H9 (cell line): Measurements from ENCODE around the gene SEMA5A. TPM values are rescaled to one million over a fixed set of nuclear protein-coding genes. Genes with fewer than 3 reads are reported as not detected.

ENCODE experiments used
- DNase-seq: peaks from one replicate; pipeline ENCODE4 v3.0.0-alpha.2; 2017
- H2AFZ ChIP-seq: one replicate; pipeline ENCODE4 v1.6.1; 2013; ENCODE audit warnings: mild to moderate bottlenecking, low read length, control low read depth, moderate library complexity
- H2AK5ac ChIP-seq: 2 replicates; pipeline ENCODE4 v1.6.1; 2013; ENCODE audit warnings: low read length, control low read depth, mixed read lengths; ENCODE audit not compliant: insufficient read length
- H2BK120ac ChIP-seq: one replicate; pipeline ENCODE4 v1.6.1; 2013; ENCODE audit warnings: low read depth, mild to moderate bottlenecking, low read length, control low read depth, inconsistent platforms; ENCODE audit not compliant: poor library complexity, severe bottlenecking
- H2BK12ac ChIP-seq: 2 replicates; pipeline ENCODE4 v1.6.1; 2013; ENCODE audit warnings: low read length, control low read depth, mixed read lengths, low read depth; ENCODE audit not compliant: insufficient read length
- H2BK15ac ChIP-seq: 2 replicates; pipeline ENCODE4 v1.6.1; 2013; ENCODE audit warnings: low read depth, low read length, control low read depth
- H2BK20ac ChIP-seq: one replicate; pipeline ENCODE4 v1.6.1; 2013; ENCODE audit warnings: low read depth, mild to moderate bottlenecking, low read length, control low read depth, inconsistent platforms; ENCODE audit not compliant: poor library complexity, severe bottlenecking
- H2BK5ac ChIP-seq: 2 replicates; pipeline ENCODE4 v1.6.1; 2013; ENCODE audit warnings: low read length, control low read depth, mixed read lengths; ENCODE audit not compliant: insufficient read length
- H3K14ac ChIP-seq: 2 replicates; pipeline ENCODE4 v1.6.1; 2013; ENCODE audit warnings: low read length, control low read depth; ENCODE audit not compliant: insufficient read depth
- H3K18ac ChIP-seq: 2 replicates; pipeline ENCODE4 v1.6.1; 2013; ENCODE audit warnings: low read depth, mild to moderate bottlenecking, mixed read lengths, low read length, control low read depth; ENCODE audit not compliant: insufficient read length
- H3K23ac ChIP-seq: 2 replicates; pipeline ENCODE4 v1.6.1; 2013; ENCODE audit warnings: low read length, control low read depth, mixed read lengths, low read depth; ENCODE audit not compliant: insufficient read length
- H3K23me2 ChIP-seq: 2 replicates; pipeline ENCODE4 v1.6.1; 2013; ENCODE audit warnings: low read depth, mild to moderate bottlenecking, mixed read lengths, low read length, control low read depth; ENCODE audit not compliant: insufficient read length, poor library complexity, severe bottlenecking
- H3K27ac ChIP-seq: 2 replicates; pipeline ENCODE4 v1.5.1; 2013; ENCODE audit warnings: low read length, control low read depth, mixed read lengths, low read depth; ENCODE audit not compliant: insufficient read length
- H3K27me3 ChIP-seq: 2 replicates; pipeline ENCODE4 v1.6.1; 2013; ENCODE audit warnings: low read length, control low read depth, inconsistent platforms; ENCODE audit not compliant: insufficient read depth
- H3K4ac ChIP-seq: 2 replicates; pipeline ENCODE4 v1.6.1; 2013; ENCODE audit warnings: low read depth, mild to moderate bottlenecking, control low read depth, inconsistent platforms, low read length, moderate library complexity
- H3K4me1 ChIP-seq: 2 replicates; pipeline ENCODE4 v1.6.1; 2013; ENCODE audit warnings: low read length, control low read depth, inconsistent platforms; ENCODE audit not compliant: insufficient read depth
- H3K4me2 ChIP-seq: 2 replicates; pipeline ENCODE4 v1.6.1; 2013; ENCODE audit warnings: low read length, control low read depth, mixed read lengths; ENCODE audit not compliant: insufficient read length, insufficient read depth
- H3K56ac ChIP-seq: 2 replicates; pipeline ENCODE4 v1.6.1; 2013; ENCODE audit warnings: low read depth, mild to moderate bottlenecking, mixed read lengths, low read length, control low read depth; ENCODE audit not compliant: insufficient read length
- H3K79me1 ChIP-seq: 2 replicates; pipeline ENCODE4 v1.6.1; 2013; ENCODE audit warnings: low read depth, mild to moderate bottlenecking, moderate library complexity, low read length, control low read depth, inconsistent platforms; ENCODE audit not compliant: insufficient read depth, poor library complexity, severe bottlenecking
- H3K79me2 ChIP-seq: 2 replicates; pipeline ENCODE4 v1.6.1; 2013; ENCODE audit warnings: low read length, control low read depth, inconsistent platforms; ENCODE audit not compliant: insufficient read depth
- H3K9ac ChIP-seq: 2 replicates; pipeline ENCODE4 v1.6.1; 2013; ENCODE audit warnings: low read length, control low read depth, mixed read lengths; ENCODE audit not compliant: insufficient read length; ENCODE audit errors: extremely low read depth
- H3K9me3 ChIP-seq: one replicate; pipeline ENCODE4 v1.6.1; 2013; ENCODE audit warnings: low read depth, low read length, inconsistent platforms; ENCODE audit not compliant: control insufficient read depth
- H3T11ph ChIP-seq: one replicate; pipeline ENCODE4 v1.6.1; 2013; ENCODE audit warnings: mild to moderate bottlenecking, low read length, control low read depth, inconsistent platforms
- H4K20me1 ChIP-seq: one replicate; pipeline ENCODE4 v1.6.1; 2013; ENCODE audit not compliant: control insufficient read depth, insufficient read length, insufficient read depth
- H4K5ac ChIP-seq: 2 replicates; pipeline ENCODE4 v1.6.1; 2013; ENCODE audit warnings: low read depth, mild to moderate bottlenecking, mixed read lengths, low read length, control low read depth; ENCODE audit not compliant: insufficient read length
- H4K8ac ChIP-seq: replicated peaks from 2 replicates; pipeline ENCODE4 v1.6.1; 2013; ENCODE audit warnings: low read length, control low read depth, mixed read lengths, low read depth; ENCODE audit not compliant: insufficient read length
- H4K91ac ChIP-seq: 2 replicates; pipeline ENCODE4 v1.6.1; 2013; ENCODE audit warnings: low read depth, mild to moderate bottlenecking, moderate library complexity, mixed read lengths, low read length, control low read depth; ENCODE audit not compliant: insufficient read length
- H3K27ac Mint-ChIP-seq, 3 experiments: 2 replicates in 2 of 3; 3 replicates in 1 of 3; pipeline ENCODE4 v1.8.0; 2020 to 2021; ENCODE audit warnings: mixed read lengths in 3 of 3, mild to moderate bottlenecking in 1 of 3, moderate library complexity in 1 of 3
- H3K27me3 Mint-ChIP-seq: 2 replicates; pipeline ENCODE4 v1.8.0; 2021; ENCODE audit warnings: low read depth, mild to moderate bottlenecking, moderate library complexity, mixed read lengths
- H3K36me3 Mint-ChIP-seq, 3 experiments: 2 replicates in 2 of 3; 3 replicates in 1 of 3; pipeline ENCODE4 v1.8.0; 2020 to 2021; ENCODE audit warnings: low read depth in 3 of 3, mixed read lengths in 3 of 3; ENCODE audit not compliant: insufficient read depth in 1 of 3
- H3K4me1 Mint-ChIP-seq, 2 experiments: 2 replicates each; pipeline ENCODE4 v1.8.0; 2020; ENCODE audit warnings: mixed read lengths in 2 of 2
- H3K4me3 Mint-ChIP-seq, 2 experiments: 2 replicates in 1 of 2; 3 replicates in 1 of 2; pipeline ENCODE4 v1.8.0; 2020 to 2021; ENCODE audit warnings: mild to moderate bottlenecking in 2 of 2, mixed read lengths in 2 of 2, moderate library complexity in 1 of 2
- H3K9me3 Mint-ChIP-seq, 2 experiments: 2 replicates in 1 of 2; 3 replicates in 1 of 2; pipeline ENCODE4 v1.8.0; 2020; ENCODE audit warnings: mild to moderate bottlenecking in 2 of 2, mixed read lengths in 2 of 2, moderate library complexity in 1 of 2
- total RNA-seq: library from RNA; stranded (reverse); gene quantifications from 2 replicates; pipeline ENCODE4 v1.2.1, GENCODE V29; 2021
- TF ChIP-seq, protein P1 (sequence below): fragments of 200-600 bp; sonication (generic); conservative IDR thresholded peaks from 3 replicates; pipeline ENCODE4 v1.8.0; 2021; ENCODE audit warnings: antibody characterized with exemption, mild to moderate bottlenecking

SEMA5A gene
- total RNA-seq, 1 experiment from 2014 or later = 4.3 TPM

DNA sequence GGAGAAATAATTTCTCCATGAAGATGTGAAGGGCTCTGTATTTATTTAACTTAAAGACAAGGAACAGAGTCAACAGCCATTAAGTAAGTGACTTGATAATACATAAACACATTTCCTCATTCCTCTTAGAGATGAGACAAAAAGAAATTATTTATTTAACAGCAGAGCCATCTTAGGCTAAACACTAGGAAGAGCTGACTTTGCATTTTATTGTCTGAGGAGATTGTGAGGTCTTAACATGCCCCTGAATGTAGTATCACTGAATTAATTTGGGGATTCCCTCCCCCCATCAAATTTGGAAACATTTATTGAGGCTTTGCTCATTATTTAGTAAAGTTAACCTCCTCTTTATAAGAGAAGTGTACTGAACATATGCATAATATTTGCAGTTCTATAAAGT lies 49.0 kb upstream of the SEMA5A start:
- Histone ChIP-seq H2AK5ac (no peak overlapping the region), H3K56ac (no peak overlapping the region), H3K79me1 (no peaks in the 10 kb centered on the region), H3K23ac (no peak overlapping the region), H3K9me3 (no peaks in the 10 kb centered on the region), H4K8ac (no peak overlapping the region), H3K18ac (no peak overlapping the region), H3K4me2 (no peak overlapping the region), H4K91ac (no peak overlapping the region), H3K27me3 (no peaks in the 10 kb centered on the region), H3K4me1 (peaks cover 4% of the 10 kb centered on the region; the same call in 1 of the 2 replicates), H2BK12ac (no peak overlapping the region), H3K23me2 (no peaks in the 10 kb centered on the region), H2BK20ac (no peak overlapping the region), H4K5ac (no peak overlapping the region), H2BK120ac (no peak overlapping the region), H3K27ac (no peak overlapping the region), H2AFZ (no peak overlapping the region), H3K79me2 (no peaks in the 10 kb centered on the region), H3K4ac (no peak overlapping the region), H2BK5ac (no peak overlapping the region), H3K9ac (no peak overlapping the region), H3T11ph (no peak overlapping the region), H2BK15ac (no peak overlapping the region), H3K14ac (no peak overlapping the region), H4K20me1 (no peaks in the 10 kb centered on the region)
- TF ChIP-seq, protein P1, sequence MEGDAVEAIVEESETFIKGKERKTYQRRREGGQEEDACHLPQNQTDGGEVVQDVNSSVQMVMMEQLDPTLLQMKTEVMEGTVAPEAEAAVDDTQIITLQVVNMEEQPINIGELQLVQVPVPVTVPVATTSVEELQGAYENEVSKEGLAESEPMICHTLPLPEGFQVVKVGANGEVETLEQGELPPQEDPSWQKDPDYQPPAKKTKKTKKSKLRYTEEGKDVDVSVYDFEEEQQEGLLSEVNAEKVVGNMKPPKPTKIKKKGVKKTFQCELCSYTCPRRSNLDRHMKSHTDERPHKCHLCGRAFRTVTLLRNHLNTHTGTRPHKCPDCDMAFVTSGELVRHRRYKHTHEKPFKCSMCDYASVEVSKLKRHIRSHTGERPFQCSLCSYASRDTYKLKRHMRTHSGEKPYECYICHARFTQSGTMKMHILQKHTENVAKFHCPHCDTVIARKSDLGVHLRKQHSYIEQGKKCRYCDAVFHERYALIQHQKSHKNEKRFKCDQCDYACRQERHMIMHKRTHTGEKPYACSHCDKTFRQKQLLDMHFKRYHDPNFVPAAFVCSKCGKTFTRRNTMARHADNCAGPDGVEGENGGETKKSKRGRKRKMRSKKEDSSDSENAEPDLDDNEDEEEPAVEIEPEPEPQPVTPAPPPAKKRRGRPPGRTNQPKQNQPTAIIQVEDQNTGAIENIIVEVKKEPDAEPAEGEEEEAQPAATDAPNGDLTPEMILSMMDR = no peak
- Mint-ChIP-seq H3K4me3 (no peak overlapping the region), H3K9me3 (no peaks in the 10 kb centered on the region), H3K4me1 (peaks cover 19 to 30% of the 10 kb centered on the region in 2 experiments), H3K36me3 (no peaks in the 10 kb centered on the region), H3K27ac (no peak overlapping the region), H3K27me3 (no peaks in the 10 kb centered on the region)
- no peak for DNase-seq
